H9 (cell line): Measurements from ENCODE around the gene TMEM178B. TPM values are rescaled to one million over a fixed set of nuclear protein-coding genes. Genes with fewer than 3 reads are reported as not detected.

ENCODE experiments used
- DNase-seq: peaks from one replicate; pipeline ENCODE4 v3.0.0-alpha.2; 2017
- H2AFZ ChIP-seq: one replicate; pipeline ENCODE4 v1.6.1; 2013; ENCODE audit warnings: mild to moderate bottlenecking, low read length, control low read depth, moderate library complexity
- H2AK5ac ChIP-seq: 2 replicates; pipeline ENCODE4 v1.6.1; 2013; ENCODE audit warnings: low read length, control low read depth, mixed read lengths; ENCODE audit not compliant: insufficient read length
- H2BK120ac ChIP-seq: one replicate; pipeline ENCODE4 v1.6.1; 2013; ENCODE audit warnings: low read depth, mild to moderate bottlenecking, low read length, control low read depth, inconsistent platforms; ENCODE audit not compliant: poor library complexity, severe bottlenecking
- H2BK12ac ChIP-seq: 2 replicates; pipeline ENCODE4 v1.6.1; 2013; ENCODE audit warnings: low read length, control low read depth, mixed read lengths, low read depth; ENCODE audit not compliant: insufficient read length
- H2BK15ac ChIP-seq: 2 replicates; pipeline ENCODE4 v1.6.1; 2013; ENCODE audit warnings: low read depth, low read length, control low read depth
- H2BK20ac ChIP-seq: one replicate; pipeline ENCODE4 v1.6.1; 2013; ENCODE audit warnings: low read depth, mild to moderate bottlenecking, low read length, control low read depth, inconsistent platforms; ENCODE audit not compliant: poor library complexity, severe bottlenecking
- H2BK5ac ChIP-seq: 2 replicates; pipeline ENCODE4 v1.6.1; 2013; ENCODE audit warnings: low read length, control low read depth, mixed read lengths; ENCODE audit not compliant: insufficient read length
- H3K14ac ChIP-seq: 2 replicates; pipeline ENCODE4 v1.6.1; 2013; ENCODE audit warnings: low read length, control low read depth; ENCODE audit not compliant: insufficient read depth
- H3K18ac ChIP-seq: 2 replicates; pipeline ENCODE4 v1.6.1; 2013; ENCODE audit warnings: low read depth, mild to moderate bottlenecking, mixed read lengths, low read length, control low read depth; ENCODE audit not compliant: insufficient read length
- H3K23ac ChIP-seq: 2 replicates; pipeline ENCODE4 v1.6.1; 2013; ENCODE audit warnings: low read length, control low read depth, mixed read lengths, low read depth; ENCODE audit not compliant: insufficient read length
- H3K23me2 ChIP-seq: 2 replicates; pipeline ENCODE4 v1.6.1; 2013; ENCODE audit warnings: low read depth, mild to moderate bottlenecking, mixed read lengths, low read length, control low read depth; ENCODE audit not compliant: insufficient read length, poor library complexity, severe bottlenecking
- H3K27ac ChIP-seq: 2 replicates; pipeline ENCODE4 v1.5.1; 2013; ENCODE audit warnings: low read length, control low read depth, mixed read lengths, low read depth; ENCODE audit not compliant: insufficient read length
- H3K27me3 ChIP-seq: 2 replicates; pipeline ENCODE4 v1.6.1; 2013; ENCODE audit warnings: low read length, control low read depth, inconsistent platforms; ENCODE audit not compliant: insufficient read depth
- H3K4ac ChIP-seq: 2 replicates; pipeline ENCODE4 v1.6.1; 2013; ENCODE audit warnings: low read depth, mild to moderate bottlenecking, control low read depth, inconsistent platforms, low read length, moderate library complexity
- H3K4me1 ChIP-seq: 2 replicates; pipeline ENCODE4 v1.6.1; 2013; ENCODE audit warnings: low read length, control low read depth, inconsistent platforms; ENCODE audit not compliant: insufficient read depth
- H3K4me2 ChIP-seq: 2 replicates; pipeline ENCODE4 v1.6.1; 2013; ENCODE audit warnings: low read length, control low read depth, mixed read lengths; ENCODE audit not compliant: insufficient read length, insufficient read depth
- H3K56ac ChIP-seq: 2 replicates; pipeline ENCODE4 v1.6.1; 2013; ENCODE audit warnings: low read depth, mild to moderate bottlenecking, mixed read lengths, low read length, control low read depth; ENCODE audit not compliant: insufficient read length
- H3K79me1 ChIP-seq: 2 replicates; pipeline ENCODE4 v1.6.1; 2013; ENCODE audit warnings: low read depth, mild to moderate bottlenecking, moderate library complexity, low read length, control low read depth, inconsistent platforms; ENCODE audit not compliant: insufficient read depth, poor library complexity, severe bottlenecking
- H3K79me2 ChIP-seq: 2 replicates; pipeline ENCODE4 v1.6.1; 2013; ENCODE audit warnings: low read length, control low read depth, inconsistent platforms; ENCODE audit not compliant: insufficient read depth
- H3K9ac ChIP-seq: 2 replicates; pipeline ENCODE4 v1.6.1; 2013; ENCODE audit warnings: low read length, control low read depth, mixed read lengths; ENCODE audit not compliant: insufficient read length; ENCODE audit errors: extremely low read depth
- H3K9me3 ChIP-seq: one replicate; pipeline ENCODE4 v1.6.1; 2013; ENCODE audit warnings: low read depth, low read length, inconsistent platforms; ENCODE audit not compliant: control insufficient read depth
- H3T11ph ChIP-seq: one replicate; pipeline ENCODE4 v1.6.1; 2013; ENCODE audit warnings: mild to moderate bottlenecking, low read length, control low read depth, inconsistent platforms
- H4K20me1 ChIP-seq: one replicate; pipeline ENCODE4 v1.6.1; 2013; ENCODE audit not compliant: control insufficient read depth, insufficient read length, insufficient read depth
- H4K5ac ChIP-seq: 2 replicates; pipeline ENCODE4 v1.6.1; 2013; ENCODE audit warnings: low read depth, mild to moderate bottlenecking, mixed read lengths, low read length, control low read depth; ENCODE audit not compliant: insufficient read length
- H4K8ac ChIP-seq: replicated peaks from 2 replicates; pipeline ENCODE4 v1.6.1; 2013; ENCODE audit warnings: low read length, control low read depth, mixed read lengths, low read depth; ENCODE audit not compliant: insufficient read length
- H4K91ac ChIP-seq: 2 replicates; pipeline ENCODE4 v1.6.1; 2013; ENCODE audit warnings: low read depth, mild to moderate bottlenecking, moderate library complexity, mixed read lengths, low read length, control low read depth; ENCODE audit not compliant: insufficient read length
- H3K27ac Mint-ChIP-seq, 3 experiments: 2 replicates in 2 of 3; 3 replicates in 1 of 3; pipeline ENCODE4 v1.8.0; 2020 to 2021; ENCODE audit warnings: mixed read lengths in 3 of 3, mild to moderate bottlenecking in 1 of 3, moderate library complexity in 1 of 3
- H3K27me3 Mint-ChIP-seq: 2 replicates; pipeline ENCODE4 v1.8.0; 2021; ENCODE audit warnings: low read depth, mild to moderate bottlenecking, moderate library complexity, mixed read lengths
- H3K36me3 Mint-ChIP-seq, 3 experiments: 2 replicates in 2 of 3; 3 replicates in 1 of 3; pipeline ENCODE4 v1.8.0; 2020 to 2021; ENCODE audit warnings: low read depth in 3 of 3, mixed read lengths in 3 of 3; ENCODE audit not compliant: insufficient read depth in 1 of 3
- H3K4me1 Mint-ChIP-seq, 2 experiments: 2 replicates each; pipeline ENCODE4 v1.8.0; 2020; ENCODE audit warnings: mixed read lengths in 2 of 2
- H3K4me3 Mint-ChIP-seq, 2 experiments: 2 replicates in 1 of 2; 3 replicates in 1 of 2; pipeline ENCODE4 v1.8.0; 2020 to 2021; ENCODE audit warnings: mild to moderate bottlenecking in 2 of 2, mixed read lengths in 2 of 2, moderate library complexity in 1 of 2
- H3K9me3 Mint-ChIP-seq, 2 experiments: 2 replicates in 1 of 2; 3 replicates in 1 of 2; pipeline ENCODE4 v1.8.0; 2020; ENCODE audit warnings: mild to moderate bottlenecking in 2 of 2, mixed read lengths in 2 of 2, moderate library complexity in 1 of 2
- CTCF ChIP-seq: fragments of 200-600 bp; sonication (generic); conservative IDR thresholded peaks from 3 replicates; pipeline ENCODE4 v1.8.0; 2021; ENCODE audit warnings: antibody characterized with exemption, mild to moderate bottlenecking
- WGBS: extraction: QIAGEN DNeasy Blood & Tissue Kit; methylation state at CpG from one replicate; pipeline ENCODE4 v1.1.7; 2013; ENCODE audit warnings: missing lambda C conversion rate, low lambda C conversion rate, mixed read lengths; ENCODE audit not compliant: insufficient read length; ENCODE audit errors: extremely low coverage; 5-methylcytosine and 5-hydroxymethylcytosine counted together
- total RNA-seq: library from RNA; stranded (reverse); gene quantifications from 2 replicates; pipeline ENCODE4 v1.2.1, GENCODE V29; 2021

The TMEM178B gene
- total RNA-seq, 1 experiment from 2014 or later, result 11.3 TPM

DNA sequence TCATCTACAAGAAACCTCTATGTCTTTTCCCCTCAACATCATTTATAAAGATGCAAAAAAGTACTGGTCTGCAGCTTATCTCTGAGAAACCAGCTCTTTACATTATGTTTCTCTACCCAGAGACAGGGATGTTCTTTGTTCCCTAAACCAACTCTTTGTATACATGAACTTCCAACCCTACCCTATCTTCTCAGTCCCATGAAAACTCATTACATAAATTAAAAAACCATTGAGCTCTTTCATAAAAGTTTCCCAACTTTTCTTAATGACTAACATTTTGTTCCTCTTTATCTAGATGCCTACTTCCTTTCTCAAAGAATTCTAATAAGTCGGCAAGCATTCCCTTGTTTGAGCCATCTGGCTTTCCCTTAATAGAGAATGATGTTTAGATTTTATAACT, 284.5 kb downstream of the TMEM178B start:
- Histone ChIP-seq H2BK5ac (no peak overlapping the region), H3K4me2 (no peak overlapping the region), H3K27me3 (no peaks in the 10 kb centered on the region), H2AFZ (no peak overlapping the region), H3K23ac (no peak overlapping the region), H3K4me1 (peaks cover 2% of the 10 kb centered on the region; the same call in 1 of the 2 replicates), H4K20me1 (no peaks in the 10 kb centered on the region), H4K8ac (no peak overlapping the region), H3K23me2 (no peaks in the 10 kb centered on the region), H2BK20ac (no peak overlapping the region), H3K14ac (no peak overlapping the region), H3K9me3 (no peaks in the 10 kb centered on the region), H2AK5ac (no peak overlapping the region), H3K79me2 (no peaks in the 10 kb centered on the region), H3K18ac (no peak overlapping the region), H3K4ac (no peak overlapping the region), H3K27ac (no peak overlapping the region), H3T11ph (no peak overlapping the region), H3K56ac (no peak overlapping the region), H4K5ac (no peak overlapping the region), H2BK15ac (no peak overlapping the region), H3K79me1 (no peaks in the 10 kb centered on the region), H4K91ac (no peak overlapping the region), H2BK120ac (no peak overlapping the region), H2BK12ac (no peak overlapping the region), H3K9ac (no peak overlapping the region)
- Mint-ChIP-seq H3K36me3 (no peaks in the 10 kb centered on the region; a peak in 1 of 7 replicates), H3K9me3 (no peaks in the 10 kb centered on the region), H3K27ac (no peak overlapping the region), H3K27me3 (no peaks in the 10 kb centered on the region), H3K4me3 (no peak overlapping the region), H3K4me1 (peaks cover 25 to 30% of the 10 kb centered on the region in 2 experiments)
- no peak for TF ChIP-seq CTCF
- DNase-seq, result no peak
- no CpG with 5 or more reads among the region's 1 CpG for WGBS
